Skeletal muscle tissue (tissue), 4 donors: ENCODE measurements around the gene KCTD14. TPM values are rescaled to one million over a fixed set of nuclear protein-coding genes. Genes with fewer than 3 reads are reported as not detected.
"Not testable (repeated sequence)": the region's sequence is repeated elsewhere in the genome, so short reads cannot be mapped to it uniquely, and the experiment has no call there.

Experiments
- H3K27ac ChIP-seq: one replicate; pipeline ENCODE4 v1.7.0; 2013; ENCODE audit warnings: mild to moderate bottlenecking, low read depth, low read length, inconsistent platforms
- H3K27me3 ChIP-seq, 3 donors: one replicate each; pipeline ENCODE4 v1.7.0; 2013; ENCODE audit warnings: low read length in 3 of 3; ENCODE audit not compliant: control insufficient read depth in 3 of 3, insufficient read depth in 3 of 3
- H3K36me3 ChIP-seq, 3 donors: one replicate each; pipeline ENCODE4 v1.7.0; 2013; ENCODE audit warnings: low read length in 3 of 3; ENCODE audit not compliant: control insufficient read depth in 3 of 3, insufficient read depth in 3 of 3
- H3K4me1 ChIP-seq, 3 donors: one replicate each; pipeline ENCODE4 v1.7.0; 2013; ENCODE audit warnings: low read length in 3 of 3, mild to moderate bottlenecking in 3 of 3; ENCODE audit not compliant: control insufficient read depth in 3 of 3, insufficient read depth in 3 of 3
- H3K4me3 ChIP-seq, 3 donors: one replicate each; pipeline ENCODE4 v1.7.0; 2013; ENCODE audit warnings: low read length in 3 of 3
- H3K9ac ChIP-seq, 3 donors: one replicate each; pipeline ENCODE4 v1.7.0; 2013; ENCODE audit warnings: low read length in 3 of 3, mild to moderate bottlenecking in 3 of 3, moderate library complexity in 2 of 3, low read depth in 1 of 3
- H3K9me3 ChIP-seq, 3 donors: one replicate each; pipeline ENCODE4 v1.7.0; 2013; ENCODE audit warnings: low read length in 3 of 3; ENCODE audit not compliant: control insufficient read depth in 3 of 3
- total RNA-seq: library from RNA; depleted of rRNA; stranded (reverse); fragments of >200 nt; gene quantifications from one replicate; pipeline ENCODE4 v1.2.3, GENCODE V29; 2014
- donor health status: Osteomylitis.

KCTD14 gene
- total RNA-seq, 1 donor from 2014 or later: 0.52 TPM

GRCh38 chr11:78030429-78031325 is 7.6 kb upstream of the KCTD14 start:
- Histone ChIP-seq H3K9me3 (no peaks in the 10 kb centered on the region), H3K4me3 (no peak overlapping the region), H3K36me3 (no peaks in the 10 kb centered on the region), H3K27me3 (no peaks in the 10 kb centered on the region), H3K27ac (no peak overlapping the region), H3K9ac (peak overlapping the region in 1 of 3 donors; percentile 9), H3K4me1 (peaks cover 0 to 7% (median 7%) of the 10 kb centered on the region in 3 donors)

DNA sequence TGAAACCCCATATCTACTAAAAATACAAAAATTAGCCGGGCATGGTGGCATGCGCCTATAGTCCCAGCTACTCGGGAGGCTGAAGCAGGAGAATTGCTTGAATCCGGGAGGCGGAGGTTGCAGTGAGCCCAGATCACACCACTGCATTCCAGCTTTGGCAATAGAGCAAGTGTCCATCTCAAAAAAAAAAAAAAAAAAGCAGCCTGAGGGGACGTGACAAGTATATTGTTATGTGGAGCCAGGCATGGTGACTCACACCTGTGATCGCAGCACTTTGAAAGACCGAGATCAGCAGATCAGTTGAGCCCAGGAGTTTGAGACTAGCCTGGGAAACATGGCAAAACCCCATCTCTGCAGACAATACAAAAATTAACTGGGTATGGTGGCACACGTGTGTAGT is 5.3 kb upstream of the KCTD14 start:
- H3K27me3 ChIP-seq, H3K9ac ChIP-seq, H3K27ac ChIP-seq, H3K9me3 ChIP-seq, H3K36me3 ChIP-seq, H3K4me1 ChIP-seq, H3K4me3 ChIP-seq: not testable (repeated sequence)

DNA sequence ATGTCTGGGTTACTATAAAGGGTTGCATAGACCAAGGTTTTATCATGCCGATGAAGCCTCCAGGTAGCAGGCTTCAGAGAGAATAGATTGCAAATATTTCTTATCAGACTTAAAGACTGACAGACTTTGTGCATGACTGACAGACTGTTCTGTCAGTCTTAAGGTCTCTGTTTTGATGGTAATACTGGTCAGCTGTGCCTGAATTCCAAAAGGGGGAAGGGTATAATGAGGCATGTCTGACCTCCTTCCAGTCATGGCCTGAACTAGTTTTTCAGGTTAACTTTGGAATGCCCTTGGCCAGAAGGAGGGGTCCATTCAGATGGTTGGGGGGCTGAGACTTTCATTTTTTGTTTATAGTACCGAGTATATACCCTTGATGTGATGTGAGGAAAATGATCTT is 4.7 kb upstream of the KCTD14 start:
- H3K9me3 ChIP-seq: no peaks in the 10 kb centered on the region
- no peak overlapping the region for H3K27ac ChIP-seq
- H3K4me1 ChIP-seq: peaks cover 2 to 7% (median 7%) of the 10 kb centered on the region in 3 donors
- no peak overlapping the region for H3K4me3 ChIP-seq
- no peak overlapping the region for H3K9ac ChIP-seq
- peaks cover 0 to 4% (median 0%) of the 10 kb centered on the region in 3 donors for H3K27me3 ChIP-seq
- H3K36me3 ChIP-seq: no peaks in the 10 kb centered on the region

GRCh38 chr11:78025378-78025777 is 2.3 kb upstream of the KCTD14 start:
- Histone ChIP-seq H3K4me3 (no peak overlapping the region), H3K36me3 (no peaks in the 10 kb centered on the region), H3K9me3 (no peaks in the 10 kb centered on the region), H3K27ac (no peak overlapping the region), H3K4me1 (peaks cover 2 to 3% (median 2%) of the 10 kb centered on the region in 3 donors), H3K27me3 (peaks cover 0 to 8% (median 4%) of the 10 kb centered on the region in 3 donors), H3K9ac (no peak overlapping the region)

DNA sequence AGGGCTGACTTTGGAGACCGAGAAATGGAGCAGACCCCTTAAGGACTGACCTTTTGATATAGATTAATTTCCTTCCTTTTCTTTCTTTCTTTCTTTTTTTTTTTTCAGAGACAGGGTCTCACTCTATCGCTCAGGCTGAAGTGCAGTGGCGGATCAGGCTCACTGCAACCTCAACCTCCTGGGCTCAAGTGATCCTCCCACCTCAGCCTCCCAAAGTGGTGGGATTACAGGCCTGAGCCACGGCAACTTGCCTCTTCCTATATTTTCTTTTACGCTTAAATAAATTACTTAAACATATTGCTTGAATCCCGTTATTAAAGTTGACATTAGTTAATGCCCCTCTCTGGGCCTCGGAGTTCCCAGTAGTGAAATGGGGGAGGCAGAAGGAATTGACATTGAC is 350 bp upstream of the KCTD14 start:
- Histone ChIP-seq H3K4me1 (peaks cover 0 to 2% (median 0%) of the 10 kb centered on the region in 3 donors), H3K27ac (no peak overlapping the region), H3K9me3 (no peaks in the 10 kb centered on the region), H3K4me3 (peak overlapping the region in 2 of 3 donors; percentile 51 to 52), H3K27me3 (peaks cover 0 to 8% (median 4%) of the 10 kb centered on the region in 3 donors), H3K36me3 (no peaks in the 10 kb centered on the region), H3K9ac (peak overlapping the region in 2 of 3 donors; percentile 57 to 69)

- Histone ChIP-seq H3K4me3 (no peak overlapping the region), H3K27ac (no peak overlapping the region), H3K4me1 (peaks cover 0 to 2% (median 0%) of the 10 kb centered on the region in 3 donors)
Observed at GRCh38 chr11:78021611-78022010, 1.5 kb downstream of the KCTD14 start.

GRCh38 chr11:78020246-78020645 is 2.8 kb downstream of the KCTD14 start:
- H3K9ac ChIP-seq: no peak overlapping the region
- H3K27me3 ChIP-seq: peaks cover 0 to 8% (median 4%) of the 10 kb centered on the region in 3 donors
- no peak overlapping the region for H3K27ac ChIP-seq
- H3K9me3 ChIP-seq: no peaks in the 10 kb centered on the region
- H3K4me3 ChIP-seq: no peak overlapping the region
- H3K4me1 ChIP-seq: peaks cover 0 to 2% (median 0%) of the 10 kb centered on the region in 3 donors
- no peaks in the 10 kb centered on the region for H3K36me3 ChIP-seq

More at GRCh38 chr11:78021611-78022010, 1.5 kb downstream of the KCTD14 start:
- Histone ChIP-seq H3K36me3 (no peaks in the 10 kb centered on the region), H3K9ac (no peak overlapping the region), H3K9me3 (no peaks in the 10 kb centered on the region), H3K27me3 (peaks cover 0 to 8% (median 4%) of the 10 kb centered on the region in 3 donors)

DNA sequence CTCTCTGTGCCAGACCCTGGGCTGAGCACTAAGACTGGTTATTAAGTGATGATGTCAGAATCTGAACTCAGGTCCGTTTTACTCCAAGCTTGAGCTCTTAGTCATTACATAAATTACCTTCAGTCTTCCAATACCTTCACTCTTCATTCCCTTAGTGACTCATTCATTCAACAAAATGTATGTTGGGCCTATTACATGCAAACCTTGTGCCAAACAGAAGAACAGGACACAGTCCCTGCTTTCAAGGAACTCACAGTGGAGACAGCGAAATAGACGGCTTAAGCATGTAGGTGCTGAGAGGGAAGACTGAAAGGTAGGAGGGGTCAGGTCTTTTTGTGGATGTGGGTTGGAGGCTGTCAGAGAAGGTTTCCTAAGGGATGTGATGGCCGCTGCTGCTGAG is 3.3 kb downstream of the KCTD14 start:
- Histone ChIP-seq H3K9ac (no peak overlapping the region), H3K27me3 (peaks cover 0 to 8% (median 4%) of the 10 kb centered on the region in 3 donors), H3K4me1 (peaks cover 0 to 2% (median 0%) of the 10 kb centered on the region in 3 donors), H3K4me3 (no peak overlapping the region), H3K9me3 (no peaks in the 10 kb centered on the region), H3K36me3 (no peaks in the 10 kb centered on the region), H3K27ac (no peak overlapping the region)

DNA sequence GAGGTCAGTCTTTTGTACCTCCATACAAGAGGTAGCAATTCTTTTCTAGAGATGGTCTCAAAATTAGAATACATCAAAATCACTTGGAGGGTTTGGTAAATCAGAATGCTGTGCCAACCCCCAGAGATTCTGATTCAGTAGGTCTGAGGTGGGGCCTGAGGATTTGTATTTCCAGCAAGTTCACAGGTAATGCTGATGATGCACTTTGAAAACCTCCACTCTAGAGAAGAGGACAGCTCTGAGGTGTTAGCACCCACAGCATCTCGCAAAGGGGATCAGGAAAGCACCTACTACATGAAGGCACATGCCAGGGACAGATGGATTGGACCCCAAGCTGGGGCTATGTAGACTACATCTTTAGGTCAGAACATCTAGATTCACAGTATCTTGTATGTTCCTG is 7.2 kb downstream of the KCTD14 start:
- H3K4me1 ChIP-seq: no peaks in the 10 kb centered on the region

DNA sequence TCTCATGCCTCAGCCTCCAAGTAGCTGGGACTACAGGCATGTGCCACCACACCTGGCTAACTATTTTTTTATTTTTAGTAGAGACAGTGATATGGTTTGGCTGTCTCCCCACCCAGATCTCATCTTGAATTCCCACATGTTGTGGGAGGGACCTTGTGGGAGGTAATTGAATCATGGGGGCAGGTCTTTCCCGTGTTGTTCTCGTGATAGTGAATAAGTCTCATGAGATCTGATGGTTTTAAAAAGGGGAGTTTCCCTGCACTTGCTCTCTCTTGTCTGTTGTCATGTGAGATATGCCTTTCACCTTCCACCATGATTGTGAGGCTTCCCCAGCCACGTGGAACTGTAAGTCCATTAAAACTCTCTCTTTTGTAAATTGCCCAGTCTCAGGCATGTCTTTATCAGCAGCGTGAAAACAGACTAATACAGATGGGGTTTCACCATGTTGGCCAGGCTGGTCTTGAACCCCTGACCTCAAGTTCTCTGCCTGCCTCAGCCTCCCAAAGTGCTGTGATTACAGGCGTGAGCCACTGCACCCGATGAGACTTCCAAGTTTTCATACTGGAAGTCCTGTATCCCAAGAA is 8.0 kb downstream of the KCTD14 start:
- H3K27me3 ChIP-seq, H3K36me3 ChIP-seq, H3K9me3 ChIP-seq, H3K9ac ChIP-seq, H3K4me3 ChIP-seq, H3K4me1 ChIP-seq, H3K27ac ChIP-seq: not testable (repeated sequence)

More for the DNA sequence above, 7.2 kb downstream of the KCTD14 start:
- no peak overlapping the region for H3K27ac ChIP-seq
- no peak overlapping the region for H3K9ac ChIP-seq
- no peak overlapping the region for H3K4me3 ChIP-seq
- H3K36me3 ChIP-seq: no peaks in the 10 kb centered on the region
- no peaks in the 10 kb centered on the region for H3K27me3 ChIP-seq
- H3K9me3 ChIP-seq: no peaks in the 10 kb centered on the region
